Hepatocyte (in vitro differentiated cells): Measurements from ENCODE around the gene MET. TPM values are rescaled to one million over a fixed set of nuclear protein-coding genes. Genes with fewer than 3 reads are reported as not detected.

Source experiments
- DNase-seq: peaks from one replicate; pipeline ENCODE4 v3.0.0-alpha.2; 2016; ENCODE audit warnings: low spot score
- H2AFZ ChIP-seq: fragments of 200-600 bp; sonication (generic); 2 replicates; pipeline ENCODE4 v1.6.0; 2016; ENCODE audit warnings: antibody characterized with exemption, mild to moderate bottlenecking
- H3K27ac ChIP-seq: fragments of 200-600 bp; sonication (generic); 2 replicates; pipeline ENCODE4 v1.5.1; 2016; ENCODE audit warnings: mild to moderate bottlenecking
- H3K27me3 ChIP-seq: fragments of 200-600 bp; sonication (generic); 2 replicates; pipeline ENCODE4 v1.6.1; 2016
- H3K36me3 ChIP-seq: fragments of 200-600 bp; sonication (generic); replicated peaks from 2 replicates; pipeline ENCODE4 v1.5.1; 2016; ENCODE audit warnings: low read depth; ENCODE audit not compliant: insufficient read depth
- H3K4me1 ChIP-seq: fragments of 200-600 bp; sonication (generic); 2 replicates; pipeline ENCODE4 v1.5.1; 2016; ENCODE audit warnings: mild to moderate bottlenecking, moderate library complexity; ENCODE audit not compliant: insufficient read depth
- H3K4me2 ChIP-seq: fragments of 200-600 bp; sonication (generic); 2 replicates; pipeline ENCODE4 v1.6.0; 2016
- H3K4me3 ChIP-seq: fragments of 200-600 bp; sonication (generic); 2 replicates; pipeline ENCODE4 v1.5.1; 2016; ENCODE audit warnings: mild to moderate bottlenecking
- H3K79me2 ChIP-seq: fragments of 200-600 bp; sonication (generic); 2 replicates; pipeline ENCODE4 v1.6.0; 2017; ENCODE audit warnings: mild to moderate bottlenecking
- H3K9me2 ChIP-seq: fragments of 200-600 bp; sonication (generic); replicated peaks from 2 replicates; pipeline ENCODE4 v1.6.0; 2017; ENCODE audit warnings: mild to moderate bottlenecking; ENCODE audit not compliant: insufficient read depth
- H3K9me3 ChIP-seq: fragments of 200-600 bp; sonication (generic); 2 replicates; pipeline ENCODE4 v1.5.1; 2016; ENCODE audit warnings: low read depth, mild to moderate bottlenecking
- H4K20me1 ChIP-seq: fragments of 200-600 bp; sonication (generic); 2 replicates; pipeline ENCODE4 v1.6.0; 2016; ENCODE audit warnings: mild to moderate bottlenecking; ENCODE audit not compliant: insufficient read depth, poor library complexity, severe bottlenecking
- CTCF ChIP-seq: fragments of 200-600 bp; sonication (generic); IDR thresholded peaks from 2 replicates; pipeline ENCODE4 v1.5.1; 2016; ENCODE audit warnings: antibody characterized with exemption, mild to moderate bottlenecking; ENCODE audit not compliant: poor library complexity
- EZH2 ChIP-seq: fragments of 200-600 bp; sonication (generic); IDR thresholded peaks from 2 replicates; pipeline ENCODE4 v1.6.1; 2016; ENCODE audit warnings: antibody characterized with exemption, mild to moderate bottlenecking, borderline replicate concordance
- EZH2phosphoT487 ChIP-seq: fragments of 200-600 bp; sonication (generic); IDR thresholded peaks from one replicate; pipeline ENCODE4 v1.6.1; 2018; ENCODE audit warnings: antibody characterized with exemption, mild to moderate bottlenecking, low read depth, moderate library complexity; ENCODE audit not compliant: unreplicated experiment, severe bottlenecking
- WGBS: methylation state at CpG from one replicate; pipeline ENCODE4 v1.1.6; 2016; ENCODE audit warnings: low lambda C conversion rate; ENCODE audit errors: missing lambda C conversion rate; 5-methylcytosine and 5-hydroxymethylcytosine counted together
- polyA plus RNA-seq: library from polyadenylated mRNA; unstranded; fragments of >200 nt; fragmentation: Nextera tagmentation; extraction: Ambion mirVana; gene quantifications from 2 replicates; pipeline ENCODE4 v1.2.1, GENCODE V29; 2016
- total RNA-seq: library from RNA; depleted of rRNA; stranded (reverse); fragments of >200 nt; gene quantifications from 2 replicates; pipeline ENCODE4 v1.2.3, GENCODE V29; 2014

Gene MET
- total and polyA plus RNA-seq, 2 experiments from 2014 or later = 12.7 to 35.7 TPM

GRCh38 chr7:116687801-116688201, 15.8 kb downstream of the MET start:
- H3K27ac ChIP-seq = no peak overlapping the region
- no peaks in the 10 kb centered on the region for H3K36me3 ChIP-seq
- WGBS = 43% methylated on average over 7 of the region's 7 CpGs
- no peaks in the 10 kb centered on the region for H3K4me1 ChIP-seq
- TF ChIP-seq EZH2phosphoT487 = no peak
- TF ChIP-seq CTCF = no peak
- no peak for TF ChIP-seq EZH2
- no peaks in the 10 kb centered on the region for H3K9me2 ChIP-seq
- H4K20me1 ChIP-seq = no peaks in the 10 kb centered on the region
- no peak overlapping the region for H3K4me2 ChIP-seq
- peak; percentile 20 for DNase-seq
- H3K79me2 ChIP-seq = peaks cover 29% of the 10 kb centered on the region
- H3K9me3 ChIP-seq = no peaks in the 10 kb centered on the region
- H3K27me3 ChIP-seq = no peaks in the 10 kb centered on the region
- no peak overlapping the region for H3K4me3 ChIP-seq
- no peak overlapping the region for H2AFZ ChIP-seq

- Histone ChIP-seq H3K4me2 (no peak overlapping the region), H3K9me2 (no peaks in the 10 kb centered on the region), H3K79me2 (peaks cover 15% of the 10 kb centered on the region), H3K4me1 (no peaks in the 10 kb centered on the region), H3K4me3 (no peak overlapping the region), H3K27ac (no peak overlapping the region), H4K20me1 (no peaks in the 10 kb centered on the region), H3K27me3 (no peaks in the 10 kb centered on the region), H2AFZ (no peak overlapping the region), H3K9me3 (no peaks in the 10 kb centered on the region), H3K36me3 (no peaks in the 10 kb centered on the region)
- TF ChIP-seq EZH2phosphoT487 = no peak
- no peak for TF ChIP-seq EZH2
- no peak for TF ChIP-seq CTCF
- 84% methylated on average over 4 of the region's 4 CpGs for WGBS
- DNase-seq = no peak
Observed at GRCh38 chr7:116689790-116690259, 17.8 kb downstream of the MET start.

- Histone ChIP-seq H3K4me2 (no peak overlapping the region), H3K79me2 (peaks cover 12% of the 10 kb centered on the region), H4K20me1 (no peaks in the 10 kb centered on the region), H3K9me3 (no peaks in the 10 kb centered on the region), H3K4me1 (no peaks in the 10 kb centered on the region), H2AFZ (no peak overlapping the region), H3K36me3 (no peaks in the 10 kb centered on the region), H3K27ac (no peak overlapping the region), H3K27me3 (no peaks in the 10 kb centered on the region), H3K9me2 (no peaks in the 10 kb centered on the region), H3K4me3 (no peak overlapping the region)
- TF ChIP-seq CTCF (no peak), EZH2 (no peak), EZH2phosphoT487 (no peak)
- 75% methylated on average over 3 of the region's 3 CpGs for WGBS
- no peak for DNase-seq
Observed at GRCh38 chr7:116691664-116692063, 19.7 kb downstream of the MET start.
